Ascending aorta (tissue), 2 donors: ENCODE results near the gene TUBB3. TPM values are rescaled to one million over a fixed set of nuclear protein-coding genes. Genes with fewer than 3 reads are reported as not detected.

Source experiments
- DNase-seq, 2 donors: peaks; one replicate each; pipeline ENCODE4 v3.0.0-alpha.2; 2019; ENCODE audit warnings: low spot score in 2 of 2
- H3K27ac ChIP-seq, 2 donors: fragments of 200-600 bp; sonication (generic); one replicate each; pipeline ENCODE4 v1.5.1; 2016 to 2017; ENCODE audit warnings: mild to moderate bottlenecking in 1 of 2
- H3K27me3 ChIP-seq: fragments of 200-600 bp; sonication (generic); one replicate; pipeline ENCODE4 v1.5.1; 2017
- H3K36me3 ChIP-seq, 2 donors: fragments of 200-600 bp; sonication (generic); one replicate each; pipeline ENCODE4 v1.5.1; 2016
- H3K4me1 ChIP-seq, 2 donors: fragments of 200-600 bp; sonication (generic); one replicate each; pipeline ENCODE4 v1.5.1; 2016 to 2017; ENCODE audit warnings: mild to moderate bottlenecking in 1 of 2
- H3K4me3 ChIP-seq, 2 donors: fragments of 200-600 bp; sonication (generic); one replicate each; pipeline ENCODE4 v1.5.1; 2016 to 2017; ENCODE audit warnings: mild to moderate bottlenecking in 1 of 2
- H3K9me3 ChIP-seq, 2 donors: fragments of 200-600 bp; sonication (generic); one replicate each; pipeline ENCODE4 v1.5.1; 2016
- intact Hi-C: fragments of 100-400 bp; cut with DNase I; formaldehyde crosslinking; loops from one replicate; pipeline ENCODE4 v1.15.1; 2023
- total RNA-seq: library from RNA; depleted of rRNA; stranded (reverse); fragments of >200 nt; gene quantifications from one replicate; pipeline ENCODE4 v1.1.0, GENCODE V29; 2016
- TF ChIP-seq, protein P1 (sequence below), 3 experiments: fragments of 200-600 bp in 2 of 3; fragments of 450-650 bp in 1 of 3; sonication (generic) in 2 of 3; IDR thresholded peaks; one replicate each; pipeline ENCODE4 v1.5.1; 2016 to 2019; ENCODE audit warnings: antibody characterized with exemption in 3 of 3, mild to moderate bottlenecking in 1 of 3, moderate library complexity in 1 of 3

The TUBB3 gene
- total RNA-seq, 1 donor from 2014 or later, result 2.3 TPM

DNA sequence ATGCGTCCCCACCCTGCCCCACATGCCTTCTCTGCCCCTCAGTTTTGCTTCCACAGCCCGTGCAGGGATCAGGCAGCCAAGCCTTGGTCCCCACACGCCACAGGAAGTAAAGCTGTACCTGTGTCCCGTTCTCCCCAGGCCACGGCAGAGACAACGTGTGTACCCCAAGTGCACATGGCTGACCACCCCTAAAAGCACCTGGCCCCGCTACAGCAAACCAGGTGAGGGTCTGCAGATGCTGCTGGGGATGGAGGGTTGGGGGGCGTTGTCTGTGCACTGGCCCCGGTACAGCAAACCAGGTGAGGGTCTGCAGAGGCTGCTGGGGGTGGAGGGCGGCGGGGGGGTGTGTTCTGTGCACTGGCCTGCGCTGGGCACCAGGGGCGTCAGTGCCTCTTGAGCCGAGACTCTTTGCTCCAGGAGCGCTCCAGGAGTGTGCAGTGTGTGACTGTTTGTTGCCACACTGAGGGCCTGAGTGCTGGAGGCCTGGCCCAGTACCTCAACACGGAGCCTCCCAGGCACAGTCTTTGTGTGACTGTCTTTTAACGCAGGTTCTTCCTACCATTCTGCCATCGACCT is 31.0 kb upstream of the TUBB3 start:
- intact Hi-C loops, result no loop called here
- no peaks in the 10 kb centered on the region for H3K27me3 ChIP-seq
- DNase-seq, result no peak
- TF ChIP-seq, protein P1, sequence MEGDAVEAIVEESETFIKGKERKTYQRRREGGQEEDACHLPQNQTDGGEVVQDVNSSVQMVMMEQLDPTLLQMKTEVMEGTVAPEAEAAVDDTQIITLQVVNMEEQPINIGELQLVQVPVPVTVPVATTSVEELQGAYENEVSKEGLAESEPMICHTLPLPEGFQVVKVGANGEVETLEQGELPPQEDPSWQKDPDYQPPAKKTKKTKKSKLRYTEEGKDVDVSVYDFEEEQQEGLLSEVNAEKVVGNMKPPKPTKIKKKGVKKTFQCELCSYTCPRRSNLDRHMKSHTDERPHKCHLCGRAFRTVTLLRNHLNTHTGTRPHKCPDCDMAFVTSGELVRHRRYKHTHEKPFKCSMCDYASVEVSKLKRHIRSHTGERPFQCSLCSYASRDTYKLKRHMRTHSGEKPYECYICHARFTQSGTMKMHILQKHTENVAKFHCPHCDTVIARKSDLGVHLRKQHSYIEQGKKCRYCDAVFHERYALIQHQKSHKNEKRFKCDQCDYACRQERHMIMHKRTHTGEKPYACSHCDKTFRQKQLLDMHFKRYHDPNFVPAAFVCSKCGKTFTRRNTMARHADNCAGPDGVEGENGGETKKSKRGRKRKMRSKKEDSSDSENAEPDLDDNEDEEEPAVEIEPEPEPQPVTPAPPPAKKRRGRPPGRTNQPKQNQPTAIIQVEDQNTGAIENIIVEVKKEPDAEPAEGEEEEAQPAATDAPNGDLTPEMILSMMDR (IDR thresholded peaks at IDR 0.05), result no peak
- H3K36me3 ChIP-seq, result peaks cover 92 to 100% of the 10 kb centered on the region in 2 donors
- no peaks in the 10 kb centered on the region for H3K9me3 ChIP-seq
- no peak overlapping the region for H3K4me3 ChIP-seq
- H3K4me1 ChIP-seq, result no peaks in the 10 kb centered on the region
- no peak overlapping the region for H3K27ac ChIP-seq

GRCh38 chr16:89892635-89893034 is 30.5 kb upstream of the TUBB3 start:
- DNase-seq, result no peak
- TF ChIP-seq, protein P1 (IDR thresholded peaks at IDR 0.05), result no peak
- no peak overlapping the region for H3K27ac ChIP-seq
- no peaks in the 10 kb centered on the region for H3K27me3 ChIP-seq
- intact Hi-C loops, result no loop called here
- no peak overlapping the region for H3K4me3 ChIP-seq
- H3K4me1 ChIP-seq, result no peaks in the 10 kb centered on the region
- peaks cover 92 to 100% of the 10 kb centered on the region in 2 donors for H3K36me3 ChIP-seq
- H3K9me3 ChIP-seq, result no peaks in the 10 kb centered on the region

DNA sequence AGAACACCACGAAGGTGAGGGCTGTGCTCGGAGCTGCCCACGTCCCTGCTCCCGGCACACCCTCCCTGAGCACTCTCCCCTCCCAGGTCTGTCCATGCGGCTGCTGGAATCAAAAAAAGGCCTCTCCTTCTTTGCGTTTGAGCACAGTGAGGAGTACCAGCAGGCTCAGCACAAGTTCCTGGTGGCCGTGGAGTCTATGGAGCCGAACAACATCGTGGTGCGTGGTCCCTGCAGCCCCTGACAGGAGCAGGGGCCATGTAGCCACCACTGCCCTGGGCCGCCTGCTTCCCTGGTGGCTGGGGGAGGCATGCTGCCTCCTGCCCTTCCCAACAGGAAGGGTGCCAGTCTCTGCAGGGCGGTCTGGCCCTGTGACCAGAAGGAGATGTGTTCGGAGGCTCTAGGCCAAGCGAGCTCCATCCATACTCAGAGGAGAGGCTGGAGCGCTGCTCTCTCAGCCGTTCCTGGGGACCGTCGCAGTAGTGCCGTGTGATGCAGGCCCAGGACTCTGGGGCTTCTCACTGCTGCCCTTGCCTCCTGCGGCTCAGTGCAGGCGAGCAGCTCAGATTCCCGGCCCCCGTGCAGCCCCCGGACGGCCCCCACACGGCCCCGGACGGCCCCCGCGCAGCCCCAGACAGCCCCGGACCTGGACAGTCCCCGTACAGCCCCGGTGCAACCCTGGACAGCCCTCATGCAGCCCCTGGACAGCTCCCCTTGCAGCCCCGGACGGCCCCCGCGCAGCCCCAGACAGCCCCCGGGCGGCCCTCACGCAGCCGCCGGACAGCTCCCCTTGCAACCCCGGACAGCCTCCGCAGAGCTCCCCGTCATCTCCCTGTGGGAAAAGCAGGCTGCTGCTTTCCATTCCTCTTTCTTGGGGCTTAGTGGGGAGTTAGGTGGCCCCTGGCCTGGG is 29.2 kb upstream of the TUBB3 start:
- intact Hi-C loops, result no loop called here

DNA sequence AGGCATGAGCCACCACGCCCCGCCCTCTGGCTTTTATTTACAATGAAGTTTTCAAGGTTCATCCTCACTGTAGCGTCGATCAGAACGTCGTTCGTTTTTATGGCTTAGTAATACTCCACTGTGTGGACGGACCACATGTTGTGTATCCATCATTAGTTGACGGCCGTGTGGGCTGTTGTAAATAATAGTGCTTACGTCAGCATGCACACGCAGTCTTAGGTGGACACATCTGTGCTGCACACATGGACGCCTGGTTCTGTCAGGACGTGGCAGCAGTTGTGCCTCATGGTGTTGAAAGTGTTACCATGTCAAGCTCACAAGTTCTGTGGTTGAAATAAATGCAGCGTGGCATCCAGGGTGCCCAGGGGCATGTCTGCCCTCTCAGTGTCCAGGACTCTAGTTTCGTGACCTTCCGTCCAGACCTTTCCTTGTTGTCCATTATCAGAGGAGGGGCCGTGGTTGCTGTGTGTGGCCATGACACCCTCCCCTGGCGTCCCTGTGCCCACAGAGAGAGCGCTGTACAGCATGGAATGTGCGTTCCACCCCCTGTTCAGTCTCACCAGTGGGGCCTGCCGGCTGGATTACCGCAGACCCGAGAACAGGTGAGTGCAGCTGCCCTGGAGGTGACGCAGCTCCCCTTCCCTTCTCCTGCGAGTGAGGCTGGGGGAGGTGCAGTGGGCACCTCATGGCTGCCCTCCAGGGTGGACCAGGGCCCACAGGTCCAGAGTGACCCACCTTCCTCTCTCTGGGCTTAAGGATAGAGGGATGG is 27.5 kb upstream of the TUBB3 start:
- peaks cover 97 to 98% of the 10 kb centered on the region in 2 donors for H3K36me3 ChIP-seq
- H3K4me1 ChIP-seq, result no peaks in the 10 kb centered on the region
- H3K4me3 ChIP-seq, result no peak overlapping the region
- H3K27ac ChIP-seq, result no peak overlapping the region
- no peaks in the 10 kb centered on the region for H3K9me3 ChIP-seq
- H3K27me3 ChIP-seq, result no peaks in the 10 kb centered on the region
- intact Hi-C loops, result no loop called here
- TF ChIP-seq, protein P1 (IDR thresholded peaks at IDR 0.05), result no peak
- no peak for DNase-seq

More for the DNA sequence above, 29.2 kb upstream of the TUBB3 start:
- Histone ChIP-seq H3K4me3 (no peak overlapping the region), H3K4me1 (no peaks in the 10 kb centered on the region), H3K27ac (no peak overlapping the region), H3K36me3 (peaks cover 92 to 100% of the 10 kb centered on the region in 2 donors), H3K27me3 (no peaks in the 10 kb centered on the region), H3K9me3 (no peaks in the 10 kb centered on the region)
- TF ChIP-seq, protein P1 (IDR thresholded peaks at IDR 0.05), result no peak
- DNase-seq, result no peak

DNA sequence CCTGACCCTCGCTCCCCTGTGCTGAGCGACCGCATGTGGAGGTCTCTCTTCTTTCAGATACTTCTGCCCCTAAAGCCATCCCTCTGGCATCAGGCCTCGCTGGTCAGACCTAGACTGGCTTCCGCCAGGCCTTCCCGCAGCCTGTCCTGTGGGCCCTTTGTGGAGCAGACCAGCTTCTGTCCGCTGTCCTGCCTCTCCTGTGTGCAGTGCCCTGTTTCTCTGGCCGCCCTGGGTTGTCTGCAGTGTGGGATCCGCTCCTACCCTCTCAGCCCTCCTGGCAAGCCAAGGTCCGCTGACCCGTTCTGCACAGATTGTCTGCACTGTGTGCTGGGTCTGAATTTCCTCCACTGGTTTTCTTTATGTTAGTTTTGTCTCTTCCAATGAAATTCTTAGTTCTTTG is 25.9 kb upstream of the TUBB3 start:
- Histone ChIP-seq H3K4me1 (no peaks in the 10 kb centered on the region), H3K27me3 (no peaks in the 10 kb centered on the region), H3K27ac (no peak overlapping the region), H3K4me3 (no peak overlapping the region), H3K36me3 (peaks cover 88 to 89% of the 10 kb centered on the region in 2 donors), H3K9me3 (no peaks in the 10 kb centered on the region)
- TF ChIP-seq, protein P1 (IDR thresholded peaks at IDR 0.05), result no peak
- intact Hi-C loops, result no loop called here
- no peak for DNase-seq
